ENCODE data around the gene ARHGAP42.

DNA sequence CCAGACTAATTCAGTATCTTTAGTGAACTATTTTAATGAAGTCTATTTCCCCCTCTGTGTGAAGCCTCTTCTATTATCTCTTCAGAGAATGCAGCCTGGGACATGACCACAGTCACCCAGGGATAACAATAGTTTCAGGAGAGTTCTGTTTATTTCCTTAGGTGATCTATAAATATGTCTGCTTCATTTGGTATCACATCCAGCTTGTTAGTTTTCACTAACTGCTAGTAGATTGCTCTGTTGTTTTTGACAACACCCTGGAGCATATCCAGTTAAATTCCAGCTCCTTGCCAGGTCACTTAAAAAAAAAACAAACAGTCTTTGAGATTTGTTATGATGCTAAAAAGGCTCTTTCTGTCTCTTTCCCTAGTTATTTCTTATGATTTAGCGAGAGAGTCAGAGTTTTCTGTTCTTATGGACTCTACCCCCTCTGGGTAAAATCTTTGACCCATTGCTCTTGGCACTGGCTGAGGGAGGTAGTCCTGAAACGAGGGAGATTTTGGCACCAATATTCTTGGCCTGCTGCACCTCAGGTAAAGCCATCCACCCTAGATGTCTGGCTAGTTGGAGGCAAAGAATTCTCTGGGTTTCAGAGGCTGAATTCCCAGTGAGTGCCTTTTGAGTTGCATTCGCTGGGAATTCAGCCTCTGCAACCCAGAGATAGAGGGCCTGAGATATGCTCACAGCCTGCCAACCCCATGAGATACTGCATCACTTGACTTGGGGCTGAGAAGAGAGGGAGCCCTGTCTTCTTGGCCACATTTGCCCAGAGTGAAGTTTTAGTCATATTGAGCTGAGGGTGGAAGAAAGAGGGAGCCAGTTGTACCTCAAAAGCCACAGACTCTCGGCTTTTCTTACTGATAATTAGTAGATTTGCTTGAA is 283.4 kb downstream of the ARHGAP42 start:
- TF ChIP-seq, protein P1, sequence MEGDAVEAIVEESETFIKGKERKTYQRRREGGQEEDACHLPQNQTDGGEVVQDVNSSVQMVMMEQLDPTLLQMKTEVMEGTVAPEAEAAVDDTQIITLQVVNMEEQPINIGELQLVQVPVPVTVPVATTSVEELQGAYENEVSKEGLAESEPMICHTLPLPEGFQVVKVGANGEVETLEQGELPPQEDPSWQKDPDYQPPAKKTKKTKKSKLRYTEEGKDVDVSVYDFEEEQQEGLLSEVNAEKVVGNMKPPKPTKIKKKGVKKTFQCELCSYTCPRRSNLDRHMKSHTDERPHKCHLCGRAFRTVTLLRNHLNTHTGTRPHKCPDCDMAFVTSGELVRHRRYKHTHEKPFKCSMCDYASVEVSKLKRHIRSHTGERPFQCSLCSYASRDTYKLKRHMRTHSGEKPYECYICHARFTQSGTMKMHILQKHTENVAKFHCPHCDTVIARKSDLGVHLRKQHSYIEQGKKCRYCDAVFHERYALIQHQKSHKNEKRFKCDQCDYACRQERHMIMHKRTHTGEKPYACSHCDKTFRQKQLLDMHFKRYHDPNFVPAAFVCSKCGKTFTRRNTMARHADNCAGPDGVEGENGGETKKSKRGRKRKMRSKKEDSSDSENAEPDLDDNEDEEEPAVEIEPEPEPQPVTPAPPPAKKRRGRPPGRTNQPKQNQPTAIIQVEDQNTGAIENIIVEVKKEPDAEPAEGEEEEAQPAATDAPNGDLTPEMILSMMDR (IDR thresholded peaks at IDR 0.05) = no peak
- TF ChIP-seq EP300 (IDR thresholded peaks at IDR 0.05) (no peak), POLR2A (IDR thresholded peaks at IDR 0.05) (no peak)
